Measurements from ENCODE around the gene MCM10. TPM values are rescaled to one million over a fixed set of nuclear protein-coding genes. Genes with fewer than 3 reads are reported as not detected.
A peak's percentile ranks its signal among the peaks of the same experiment; 100 is the strongest.

Gene MCM10
- polyA plus RNA-seq (2012; ENCODE audit: insufficient read depth, insufficient read length, low read depth): 3.6 TPM

DNA sequence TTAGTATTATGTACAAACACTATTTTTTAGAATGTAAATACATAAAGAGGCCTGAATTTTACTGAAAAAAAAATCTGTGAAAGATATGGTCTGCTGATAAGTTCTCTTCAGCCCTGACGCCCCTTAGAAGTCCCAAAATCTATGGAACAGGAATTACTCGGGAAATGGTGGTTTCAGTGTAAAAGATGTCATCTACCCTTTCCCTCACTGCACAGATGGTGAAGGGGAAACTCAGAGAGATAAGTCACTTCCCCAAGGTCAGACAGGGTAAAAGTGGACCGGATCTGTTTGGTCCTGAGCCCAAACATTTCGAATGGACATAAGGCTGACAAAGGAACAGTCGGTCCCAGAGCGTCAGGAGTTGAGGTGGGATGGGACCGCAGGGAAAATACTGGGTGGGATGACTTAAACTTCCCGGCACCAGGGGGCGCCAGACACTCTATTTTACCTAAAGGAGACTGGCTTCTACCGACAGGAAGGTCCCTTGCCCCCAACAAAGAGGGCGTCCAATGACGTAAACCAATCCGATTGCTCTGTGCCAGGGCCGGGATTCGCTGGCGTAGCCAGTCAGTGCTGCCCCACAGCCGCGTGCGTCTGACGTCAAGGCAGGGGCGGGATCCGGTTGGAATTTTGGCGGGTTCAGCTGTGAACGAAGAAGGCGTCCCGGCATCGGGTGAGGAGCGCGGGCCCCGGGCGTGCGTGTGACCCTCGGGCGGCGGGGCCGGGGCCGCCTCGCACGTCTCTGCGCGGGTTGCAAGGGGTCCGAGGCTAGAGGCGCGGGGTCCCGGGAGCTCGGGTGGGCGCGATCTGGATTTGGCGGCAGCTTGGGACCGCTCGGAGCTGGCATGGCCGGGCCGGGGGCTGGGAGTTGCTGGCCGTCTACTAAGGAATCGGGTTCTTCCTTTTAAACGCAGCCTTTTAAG is at the start of gene MCM10:
Gene MCM10, plus strand, starts transcription at position 625 of the 923 bp plus-strand sequence. CDS start 2,645 bp downstream, outside the sequence.
- Histone ChIP-seq H3K36me3 (peaks cover 6% of the 10 kb centered on the region), H3K27me3 (no peaks in the 10 kb centered on the region), H3K9me3 (no peaks in the 10 kb centered on the region), H3K4me3 (ENCODE audit: low read depth, low read length) (peak within 1 kb of the TSS; percentile 90), H3K4me1 (no peaks in the 10 kb centered on the region)
- TF ChIP-seq, protein P1, sequence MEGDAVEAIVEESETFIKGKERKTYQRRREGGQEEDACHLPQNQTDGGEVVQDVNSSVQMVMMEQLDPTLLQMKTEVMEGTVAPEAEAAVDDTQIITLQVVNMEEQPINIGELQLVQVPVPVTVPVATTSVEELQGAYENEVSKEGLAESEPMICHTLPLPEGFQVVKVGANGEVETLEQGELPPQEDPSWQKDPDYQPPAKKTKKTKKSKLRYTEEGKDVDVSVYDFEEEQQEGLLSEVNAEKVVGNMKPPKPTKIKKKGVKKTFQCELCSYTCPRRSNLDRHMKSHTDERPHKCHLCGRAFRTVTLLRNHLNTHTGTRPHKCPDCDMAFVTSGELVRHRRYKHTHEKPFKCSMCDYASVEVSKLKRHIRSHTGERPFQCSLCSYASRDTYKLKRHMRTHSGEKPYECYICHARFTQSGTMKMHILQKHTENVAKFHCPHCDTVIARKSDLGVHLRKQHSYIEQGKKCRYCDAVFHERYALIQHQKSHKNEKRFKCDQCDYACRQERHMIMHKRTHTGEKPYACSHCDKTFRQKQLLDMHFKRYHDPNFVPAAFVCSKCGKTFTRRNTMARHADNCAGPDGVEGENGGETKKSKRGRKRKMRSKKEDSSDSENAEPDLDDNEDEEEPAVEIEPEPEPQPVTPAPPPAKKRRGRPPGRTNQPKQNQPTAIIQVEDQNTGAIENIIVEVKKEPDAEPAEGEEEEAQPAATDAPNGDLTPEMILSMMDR (IDR thresholded peaks at IDR 0.05; ENCODE audit: low read depth, low read length): peak; percentile 74
- peak; percentile 97 for DNase-seq

DNA sequence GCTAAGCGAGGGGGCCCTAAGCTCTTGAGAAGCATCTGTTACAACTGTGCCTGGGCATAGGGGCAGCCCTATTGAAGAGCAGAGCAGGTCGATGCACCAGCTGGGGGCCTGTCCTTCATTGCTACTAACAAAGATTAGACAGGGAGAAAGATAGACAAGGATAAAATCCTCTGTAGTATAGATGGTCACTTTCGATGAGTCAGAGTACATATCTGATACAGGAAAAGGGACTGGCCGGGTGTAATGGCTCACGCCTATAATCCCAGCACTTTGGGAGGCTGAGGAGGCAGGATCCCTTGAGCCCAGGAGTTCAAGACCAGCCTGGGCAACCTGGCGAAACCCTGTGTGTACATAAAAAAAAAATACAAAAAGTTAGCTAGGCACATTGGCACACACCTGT is 47.8 kb upstream of the MCM10 start:
- H3K27me3 ChIP-seq: no peaks in the 10 kb centered on the region
- H3K4me1 ChIP-seq: no peaks in the 10 kb centered on the region
- no peaks in the 10 kb centered on the region for H3K36me3 ChIP-seq
- DNase-seq: no peak
- TF ChIP-seq, protein P1 (IDR thresholded peaks at IDR 0.05; ENCODE audit: low read depth, low read length): no peak
- no peaks in the 10 kb centered on the region for H3K9me3 ChIP-seq
- no peak overlapping the region for H3K4me3 ChIP-seq (ENCODE audit: low read depth, low read length)

DNA sequence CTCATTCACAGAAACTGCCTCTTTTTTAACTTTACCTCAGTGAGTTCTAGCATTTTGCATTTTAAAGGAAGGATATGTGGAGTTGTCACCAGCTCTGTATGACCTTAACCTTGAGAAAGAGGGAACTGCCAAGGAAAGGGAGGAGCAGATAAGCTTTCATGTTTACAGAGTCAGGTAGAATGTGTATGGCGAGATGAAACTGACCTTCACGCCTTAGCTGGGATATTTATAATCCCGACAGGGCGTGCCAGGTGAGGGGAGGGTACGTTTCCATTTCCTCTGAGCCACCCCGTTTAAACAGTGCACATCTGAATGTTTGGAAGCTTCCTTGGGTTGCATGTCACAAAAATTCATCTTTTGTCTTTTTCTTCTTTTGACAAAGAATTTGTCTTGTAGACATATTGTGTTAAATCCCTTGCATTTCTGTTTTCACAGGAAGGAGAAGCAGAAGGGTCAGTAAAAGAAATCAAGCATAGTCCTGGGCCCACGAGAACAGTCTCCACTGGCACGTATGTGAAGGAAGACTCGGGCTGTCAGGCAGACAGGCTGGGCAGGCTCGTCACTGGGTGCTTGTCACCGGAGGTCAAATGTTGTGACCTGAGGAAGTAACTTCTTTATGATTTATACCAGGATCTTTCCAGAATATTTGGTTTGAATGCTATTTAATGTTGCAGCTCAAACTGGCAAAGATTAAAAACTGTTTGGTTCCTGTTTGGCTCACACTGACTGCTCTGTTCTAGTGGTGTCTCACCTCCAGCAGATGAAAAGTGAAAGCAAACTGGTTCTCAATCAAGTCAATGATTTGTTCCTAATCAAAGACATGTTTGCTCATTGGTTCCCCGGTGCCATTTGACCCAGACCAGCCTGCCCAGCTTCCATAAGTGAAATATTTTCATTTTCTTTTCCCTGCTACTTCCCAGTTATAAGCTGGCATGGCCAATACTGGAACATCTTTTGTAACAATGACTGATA is 45.2 kb upstream of the MCM10 start:
- Histone ChIP-seq H3K36me3 (no peaks in the 10 kb centered on the region), H3K4me1 (no peaks in the 10 kb centered on the region), H3K9me3 (no peaks in the 10 kb centered on the region), H3K4me3 (ENCODE audit: low read depth, low read length) (no peak overlapping the region), H3K27me3 (no peaks in the 10 kb centered on the region)
- no peak for DNase-seq
- TF ChIP-seq, protein P1 (IDR thresholded peaks at IDR 0.05; ENCODE audit: low read depth, low read length): no peak

DNA sequence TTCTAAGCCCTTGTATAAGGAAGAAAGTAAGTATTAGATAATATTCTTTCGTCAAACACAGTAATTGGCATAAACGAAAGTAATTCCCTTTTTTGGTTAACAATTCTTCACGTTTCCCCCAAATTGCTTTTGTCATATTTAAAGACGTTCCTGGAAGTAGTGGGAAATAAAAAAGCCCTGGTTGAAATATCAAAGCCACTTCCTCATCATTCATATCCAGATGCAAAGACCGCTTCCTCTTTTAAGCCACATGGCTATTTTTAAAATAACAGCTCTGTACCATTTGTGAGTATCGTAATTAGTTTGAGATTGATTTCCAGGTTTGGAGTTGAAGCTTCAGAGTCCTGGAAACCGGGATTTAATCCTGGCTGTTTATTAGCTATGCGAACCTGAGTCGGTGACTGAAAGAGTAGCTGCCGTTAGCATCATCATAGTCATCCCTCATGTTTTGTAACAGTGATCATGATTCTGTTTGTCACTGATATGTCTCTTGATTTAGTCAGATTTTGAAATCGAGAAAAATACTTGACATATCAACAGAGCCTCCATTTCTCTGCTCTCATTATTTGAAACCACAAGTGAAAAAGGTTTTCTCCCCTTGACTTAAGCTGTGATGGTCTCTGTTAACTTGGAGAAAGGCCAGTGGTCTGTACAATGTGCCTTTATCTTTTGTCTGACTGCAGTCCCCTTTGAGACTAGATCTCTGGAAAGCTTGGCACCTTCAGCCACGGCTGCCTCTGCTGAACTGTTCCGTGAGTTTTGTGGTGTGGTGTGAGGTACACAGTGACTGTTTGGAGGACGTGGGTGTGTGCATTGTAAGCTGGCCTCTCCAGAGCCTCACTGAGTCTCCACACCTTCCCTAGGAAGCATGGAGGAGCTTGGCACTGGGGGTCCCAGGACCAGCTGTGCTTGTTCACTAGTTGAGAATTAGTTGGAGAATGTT is 43.2 kb upstream of the MCM10 start:
- Histone ChIP-seq H3K4me1 (no peaks in the 10 kb centered on the region), H3K4me3 (ENCODE audit: low read depth, low read length) (no peak overlapping the region), H3K9me3 (no peaks in the 10 kb centered on the region), H3K36me3 (no peaks in the 10 kb centered on the region), H3K27me3 (no peaks in the 10 kb centered on the region)
- TF ChIP-seq, protein P1 (IDR thresholded peaks at IDR 0.05; ENCODE audit: low read depth, low read length): no peak
- DNase-seq: no peak

DNA sequence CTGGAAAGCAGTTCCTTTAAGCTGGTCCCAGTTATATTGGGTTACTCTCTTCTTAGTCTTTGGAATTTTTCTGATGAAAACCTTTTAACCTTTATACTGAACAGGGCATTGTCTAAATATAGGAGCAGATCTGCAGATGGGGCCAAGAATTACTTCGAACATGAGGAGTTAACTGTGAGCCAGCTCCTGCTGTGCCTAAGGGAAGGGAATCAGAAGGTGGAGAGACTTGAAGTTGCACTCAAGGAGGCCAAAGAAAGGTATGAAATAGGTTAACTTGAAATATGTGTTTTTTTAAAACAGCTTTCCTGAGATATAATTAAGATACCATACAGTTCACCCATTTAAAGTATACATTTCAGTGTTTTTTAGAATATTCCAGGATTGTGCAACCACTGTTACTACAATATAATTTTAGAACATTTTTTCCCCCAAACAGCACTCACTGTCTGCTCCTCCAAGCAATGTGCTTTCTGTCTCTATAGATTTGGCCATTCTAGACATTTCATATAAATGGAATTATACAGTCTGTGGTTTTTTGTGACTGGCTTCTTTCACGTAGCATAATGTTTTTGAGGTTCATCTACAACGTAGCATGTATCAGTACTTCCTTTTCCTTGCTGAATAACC is 42.5 kb upstream of the MCM10 start:
- H3K4me3 ChIP-seq (ENCODE audit: low read depth, low read length): no peak overlapping the region
- TF ChIP-seq, protein P1 (IDR thresholded peaks at IDR 0.05; ENCODE audit: low read depth, low read length): no peak
- H3K9me3 ChIP-seq: no peaks in the 10 kb centered on the region
- no peak for DNase-seq
- H3K4me1 ChIP-seq: no peaks in the 10 kb centered on the region
- H3K27me3 ChIP-seq: no peaks in the 10 kb centered on the region
- H3K36me3 ChIP-seq: no peaks in the 10 kb centered on the region
